Inflammatory macrophage treated with lipopolysaccharide for 4 hours (primary cell): Measurements from ENCODE around the gene CTSF.

ENCODE experiments used
- DNase-seq: peaks from one replicate; pipeline ENCODE4 v3.0.0-alpha.2; 2020

CTSF gene

GRCh38 chr11:66530927-66531709 lies 37.3 kb downstream of the CTSF start:
- DNase-seq = no peak

GRCh38 chr11:66529655-66530054 lies 38.8 kb downstream of the CTSF start:
- DNase-seq = no peak

- no peak for DNase-seq
These were observed 39.3 kb downstream of the CTSF start for GRCh38 chr11:66529069-66529468.

- DNase-seq = no peak
These were observed 43.9 kb downstream of the CTSF start for GRCh38 chr11:66524304-66525040.

GRCh38 chr11:66523611-66524010 lies 44.8 kb downstream of the CTSF start:
- no peak for DNase-seq
